HG03354 (cell line): ENCODE data around the gene S100A1.
A peak's percentile ranks its signal among the peaks of the same experiment; 100 is the strongest.

ENCODE experiments used
- ATAC-seq: cut with Tn5 transposase; IDR thresholded peaks from one replicate; pipeline ENCODE4 v1.9.1; 2021; ENCODE audit warnings: mild to moderate bottlenecking; ENCODE audit not compliant: unreplicated experiment, poor library complexity, severe bottlenecking

The S100A1 gene

DNA sequence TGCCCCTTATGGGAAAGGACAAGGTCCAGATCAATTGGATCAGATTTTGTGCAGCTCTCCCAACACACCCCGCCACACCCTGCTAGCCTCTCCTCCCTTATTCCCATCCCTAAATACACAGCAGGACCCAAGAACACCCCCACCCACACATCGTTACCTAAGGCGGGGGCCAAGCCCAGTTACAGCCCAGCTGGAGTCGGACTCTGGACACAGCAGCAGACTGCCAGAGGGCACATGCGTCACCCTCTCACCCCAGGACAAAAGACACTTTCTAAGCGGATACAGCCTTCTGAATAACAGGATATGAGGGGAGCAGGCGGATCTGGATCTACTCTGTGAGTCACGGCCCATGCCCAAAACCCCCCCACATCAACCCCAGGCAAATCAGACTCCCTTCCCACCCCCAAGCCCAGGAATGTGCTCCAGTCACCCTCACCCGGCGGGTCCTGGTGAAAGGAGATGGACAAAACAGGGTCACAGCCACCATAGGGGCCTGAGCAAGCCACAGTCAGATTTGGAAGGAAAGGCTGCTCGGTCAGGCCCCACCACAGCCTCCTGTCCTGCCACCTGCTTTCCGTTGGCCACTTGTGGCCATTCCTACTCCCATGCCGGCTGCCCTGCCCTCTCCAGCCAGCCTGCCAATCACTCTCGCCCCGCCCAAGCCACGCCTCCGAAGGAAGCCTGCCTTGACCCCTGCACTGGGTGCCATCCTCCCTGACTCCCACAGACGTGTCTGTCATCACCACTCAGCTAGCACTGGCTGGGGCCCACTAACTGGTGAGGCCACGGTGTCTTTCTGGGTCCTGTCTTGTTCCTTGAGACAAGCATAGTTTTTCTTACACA is 19.3 kb upstream of the S100A1 start:
- no peak for ATAC-seq

DNA sequence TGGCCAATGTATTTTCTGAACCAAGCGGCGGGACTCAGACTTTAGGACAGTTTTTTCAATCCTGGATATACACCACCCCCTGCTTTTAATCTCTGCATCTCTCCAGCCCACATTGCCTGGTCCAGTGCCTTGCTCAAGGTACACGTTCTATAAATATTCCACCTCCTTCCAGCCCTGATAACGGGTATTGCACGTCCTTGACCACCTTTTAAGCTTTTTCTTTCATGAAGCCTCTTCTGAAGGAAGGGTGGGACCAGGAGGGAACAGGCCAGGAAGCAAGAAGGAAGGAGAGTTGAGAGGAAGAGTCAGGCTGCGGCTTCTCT is 18.7 kb upstream of the S100A1 start:
- ATAC-seq, result no peak

DNA sequence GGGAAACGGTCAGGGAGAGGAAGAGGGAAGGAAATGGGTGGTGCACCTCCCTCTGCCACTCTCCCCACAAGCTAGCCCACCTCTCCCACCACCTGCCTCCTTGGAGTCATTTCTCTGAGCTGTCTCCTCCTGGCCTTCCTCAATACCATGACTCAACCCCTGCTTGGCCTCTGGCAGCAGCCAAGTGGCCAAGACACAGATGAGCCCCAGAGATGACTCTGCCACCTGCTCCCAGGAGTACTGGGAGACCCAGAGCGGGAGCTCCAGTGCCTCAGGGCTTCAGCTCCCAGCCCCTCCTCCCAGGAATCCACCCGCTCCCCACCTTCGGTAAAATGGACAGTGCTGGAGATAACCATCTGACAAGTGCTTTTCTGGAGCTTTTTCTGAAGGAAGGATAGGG is 17.9 kb upstream of the S100A1 start:
- ATAC-seq, result no peak

DNA sequence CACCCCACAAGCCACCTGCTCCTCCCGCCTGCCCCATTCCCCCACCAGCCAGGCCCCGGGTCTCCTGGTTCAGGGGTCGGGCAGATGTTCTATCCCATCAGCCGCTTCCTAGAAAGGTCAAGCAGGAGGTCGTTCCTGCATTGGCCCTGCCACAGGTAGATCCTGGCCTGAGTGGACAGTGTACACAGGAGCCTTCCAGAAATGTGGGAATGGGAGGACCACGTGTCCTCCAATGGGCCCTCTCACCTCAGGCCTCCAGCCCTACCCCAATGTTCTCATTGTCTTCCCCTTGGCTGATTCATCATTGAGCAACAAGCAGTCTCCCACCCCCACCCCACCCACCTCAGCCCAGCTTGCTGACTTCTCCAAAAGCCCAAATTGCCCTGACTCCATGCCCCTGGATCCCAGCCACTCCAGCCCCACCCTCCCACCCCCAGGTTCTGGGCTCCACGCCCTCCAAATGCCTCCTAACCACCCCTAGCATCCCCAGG is 17.4 kb upstream of the S100A1 start:
- no peak for ATAC-seq

DNA sequence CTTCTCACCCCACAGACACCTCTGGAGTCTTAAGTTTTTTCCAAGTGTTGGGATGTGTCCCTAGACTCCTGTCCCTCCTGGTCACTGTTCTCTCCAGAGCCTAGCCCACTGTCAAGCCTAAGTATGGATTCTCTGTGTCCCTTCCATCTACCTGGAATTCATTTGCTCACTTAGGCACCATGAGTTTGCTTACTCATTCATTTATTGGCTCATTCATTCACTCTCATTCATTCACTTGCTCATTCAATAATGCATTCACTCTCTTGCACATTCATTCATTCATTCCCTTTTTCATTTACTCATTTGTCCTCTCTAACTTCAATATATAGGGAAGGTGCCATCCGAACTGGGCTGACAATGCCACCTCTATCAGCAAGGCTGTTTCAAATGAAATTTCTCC is 16.9 kb upstream of the S100A1 start:
- no peak for ATAC-seq

DNA sequence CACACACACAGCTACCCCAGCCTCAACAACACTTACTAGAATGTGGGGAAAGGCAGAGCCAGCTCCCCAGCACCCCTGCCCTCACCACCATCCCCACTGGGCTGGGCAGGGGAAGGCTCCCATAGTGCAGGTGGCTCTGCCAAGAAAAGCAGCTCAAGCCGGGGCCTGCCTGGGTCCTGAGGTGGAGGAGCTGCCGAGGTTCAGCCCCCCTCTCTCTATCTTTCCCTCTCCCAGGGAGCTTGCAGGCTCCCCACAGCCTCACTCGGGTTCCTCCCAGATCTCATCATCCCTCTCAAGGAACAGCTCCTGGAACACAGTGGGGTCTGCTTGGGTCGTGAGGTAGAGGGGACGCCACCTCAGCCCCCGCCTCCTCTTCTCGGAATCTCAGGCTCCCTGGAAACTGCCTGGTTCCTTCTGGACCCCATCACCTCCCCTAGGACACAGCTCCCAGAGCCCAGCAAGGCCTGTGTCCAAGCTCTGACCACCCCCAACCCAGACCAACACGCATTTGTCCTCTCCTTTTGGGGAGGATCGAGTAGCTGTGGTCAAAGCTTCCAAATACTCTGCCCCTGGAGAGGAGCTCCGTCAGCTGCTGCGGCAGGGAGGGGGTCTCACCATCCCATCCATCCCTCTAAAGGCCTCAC is 16.0 kb upstream of the S100A1 start:
- no peak for ATAC-seq

DNA sequence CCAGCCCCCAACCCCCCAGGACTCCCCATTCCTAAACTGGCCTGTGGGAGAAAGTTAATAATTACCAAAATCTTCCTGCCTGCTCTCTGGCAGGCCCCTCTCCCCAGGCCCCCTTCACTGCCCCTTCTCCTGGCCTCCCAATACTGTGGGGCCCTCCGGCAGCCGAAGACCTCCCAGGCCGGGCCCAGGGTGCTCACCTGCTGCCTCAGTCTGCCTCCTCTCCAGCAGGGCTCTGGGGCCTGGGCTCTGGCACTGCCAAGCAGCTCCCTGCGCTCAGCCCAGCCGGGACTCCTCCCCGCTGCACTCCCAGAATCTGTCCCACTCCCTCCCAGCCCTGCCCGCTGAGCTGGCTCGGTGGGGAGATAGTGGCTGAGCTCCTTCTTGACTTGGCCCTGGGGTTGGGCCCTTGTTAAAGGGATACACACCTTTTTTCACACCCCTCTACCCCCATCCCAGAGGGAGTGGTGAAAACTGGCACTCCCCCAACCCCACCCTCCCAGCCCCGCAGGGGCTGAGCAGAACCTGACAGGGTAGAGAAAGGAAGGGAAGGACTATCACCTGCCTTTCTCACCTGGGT is 15.4 kb upstream of the S100A1 start, which contains the start of gene S100A16:
Gene S100A16 (minus strand): TSS at position 383 of the 577 bp plus-strand sequence. CDS start 4,986 bp downstream, outside the sequence.
- no peak for ATAC-seq

DNA sequence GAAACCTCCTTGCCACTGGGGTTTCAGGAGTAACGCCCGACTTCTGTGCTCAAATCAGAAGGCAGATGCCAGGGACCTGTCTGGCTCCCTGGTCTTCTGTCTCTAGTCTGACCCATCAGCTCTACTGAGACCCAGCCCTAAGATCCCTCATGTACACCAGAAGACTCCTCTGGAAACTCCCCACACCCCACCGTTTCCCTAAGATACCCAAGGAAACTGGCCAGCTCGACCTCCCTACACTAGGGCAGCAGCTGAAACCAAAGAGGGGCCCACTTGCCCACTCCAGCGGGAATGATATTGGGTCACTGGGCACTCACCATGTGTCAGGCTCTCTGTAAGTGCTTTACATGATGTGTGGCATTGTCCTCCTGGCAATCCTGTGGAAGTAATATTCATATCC is 14.8 kb upstream of the S100A1 start:
- ATAC-seq, result no peak

DNA sequence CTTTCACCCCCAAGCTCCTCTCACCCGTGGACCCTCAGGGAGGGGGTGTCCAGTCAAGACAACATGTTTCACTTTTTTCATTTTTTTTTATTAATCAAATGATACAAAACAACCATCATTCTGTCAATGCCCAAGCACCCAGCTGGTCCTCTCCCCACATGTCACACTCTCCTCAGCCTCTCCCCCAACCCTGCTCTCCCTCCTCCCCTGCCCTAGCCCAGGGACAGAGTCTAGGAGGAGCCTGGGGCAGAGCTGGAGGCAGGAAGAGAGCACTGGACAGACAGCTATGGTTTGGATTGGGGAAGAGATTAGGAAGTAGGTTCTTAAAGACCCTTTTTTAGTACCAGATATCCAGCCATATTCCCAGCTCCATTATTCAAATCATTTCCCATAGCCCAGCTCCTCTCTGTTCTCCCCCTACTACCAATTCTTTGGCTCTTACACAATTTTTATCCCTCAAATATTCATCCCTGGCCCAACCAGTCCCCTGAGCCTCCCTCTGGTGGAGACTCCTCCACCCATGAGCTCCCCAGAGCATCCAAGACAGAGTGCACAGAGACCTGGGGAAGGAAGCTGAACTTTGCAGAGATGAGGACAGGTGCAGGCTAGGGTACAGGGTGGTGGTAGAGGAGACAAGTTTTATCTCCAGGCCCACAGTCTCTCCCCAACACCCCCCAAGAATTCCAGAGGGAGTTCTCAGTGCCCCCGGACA is 13.9 kb upstream of the S100A1 start:
- no peak for ATAC-seq

DNA sequence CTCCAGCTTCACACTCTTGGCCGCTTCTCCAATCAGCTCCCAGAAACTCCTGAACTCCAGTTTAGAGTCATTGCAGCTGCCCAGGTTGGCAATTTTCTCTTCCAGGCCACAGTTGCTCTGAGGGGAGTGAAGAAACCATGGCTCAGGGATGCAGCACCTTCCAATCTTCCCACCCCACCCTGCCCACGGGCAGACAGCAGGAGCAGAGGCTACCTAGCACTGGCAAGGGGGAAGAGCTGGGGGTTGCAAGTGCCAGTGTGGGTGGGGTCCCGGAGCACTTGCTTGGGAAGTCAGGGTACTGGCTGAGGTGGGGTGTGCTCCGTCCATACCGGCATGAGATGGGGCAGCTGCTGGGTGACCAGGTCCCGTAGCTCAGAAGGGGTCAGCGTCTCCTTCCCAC is 13.3 kb upstream of the S100A1 start:
- no peak for ATAC-seq

DNA sequence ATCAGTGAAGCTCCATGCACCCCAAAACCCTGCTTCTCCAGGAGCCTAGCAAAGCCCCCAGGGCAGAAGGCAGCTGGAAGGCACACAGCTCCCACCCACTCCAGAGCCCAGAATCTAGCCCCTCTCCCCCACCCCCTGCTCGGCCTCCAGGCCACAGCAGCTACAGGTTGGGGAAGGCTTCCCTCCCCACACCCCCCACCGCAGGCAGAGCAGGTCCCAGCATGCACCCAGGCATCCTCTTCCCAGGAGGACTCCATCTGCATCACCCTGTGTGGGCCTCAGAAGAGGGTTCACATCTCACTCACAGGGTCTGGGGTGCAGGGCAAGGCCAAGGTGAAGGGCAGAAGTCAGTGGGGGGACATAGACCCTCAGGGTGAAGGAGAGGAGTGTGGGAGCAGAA is 12.8 kb upstream of the S100A1 start:
- no peak for ATAC-seq

DNA sequence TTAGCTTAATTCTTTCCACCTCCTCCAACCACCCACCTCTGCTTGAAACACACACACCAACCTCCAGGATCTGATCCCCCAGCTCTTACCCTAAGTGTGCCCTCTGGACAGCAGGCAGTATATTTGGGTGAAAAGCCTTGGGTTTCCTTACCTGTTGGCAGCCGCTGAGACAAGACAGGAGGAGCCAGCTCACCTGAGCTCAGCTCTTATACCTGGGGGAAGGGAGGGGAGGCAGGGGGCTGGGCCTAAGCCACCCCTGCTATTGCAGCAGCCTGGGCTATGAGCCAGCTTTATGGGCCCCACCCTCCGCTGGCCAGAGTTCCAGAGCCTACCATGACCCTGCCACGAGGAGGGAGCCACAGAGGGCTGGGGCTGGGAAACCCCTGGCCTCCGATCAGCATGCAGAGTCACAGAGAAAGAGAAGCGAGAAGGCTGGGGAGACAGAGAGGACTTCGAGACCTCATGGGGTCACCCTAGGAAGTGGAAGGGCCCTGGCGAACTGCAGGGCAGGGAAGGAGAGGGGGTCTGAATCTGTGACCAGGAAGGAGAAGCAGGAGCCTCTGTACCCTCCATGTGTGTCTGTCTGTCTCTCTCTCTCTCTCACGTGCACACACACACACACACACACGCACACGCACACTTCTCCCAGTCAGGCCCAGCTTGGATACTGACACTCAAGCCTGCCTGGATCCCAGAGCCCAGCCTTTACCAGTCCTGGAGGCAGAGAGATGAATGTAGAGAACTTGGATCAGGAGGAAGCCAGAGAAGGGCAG is 11.9 kb upstream of the S100A1 start, which contains the start of gene S100A14:
Gene S100A14 (minus strand): TSS at position 182 of the 773 bp plus-strand sequence. CDS start 467 bp downstream, outside the sequence.
- no peak for ATAC-seq

DNA sequence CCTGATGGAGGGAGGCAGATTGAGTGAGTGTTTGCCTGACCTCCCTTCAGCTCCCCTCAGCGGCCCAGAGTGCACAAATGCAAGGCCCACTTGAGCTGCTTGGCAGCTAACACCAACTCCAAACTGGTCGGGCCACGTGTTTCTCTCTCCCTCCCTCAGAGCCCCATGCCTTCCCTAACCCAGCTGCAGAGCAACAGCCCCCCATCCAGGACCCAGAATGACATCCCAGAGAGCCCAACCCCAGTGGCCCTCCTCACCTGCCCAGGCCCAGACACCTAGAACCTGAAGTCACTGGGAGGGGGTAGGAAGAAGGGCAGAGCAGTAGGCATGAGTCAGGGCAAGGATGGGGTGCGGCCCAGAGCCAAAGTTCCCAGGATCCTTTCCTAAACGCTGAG is 11.3 kb upstream of the S100A1 start:
- ATAC-seq, result no peak

DNA sequence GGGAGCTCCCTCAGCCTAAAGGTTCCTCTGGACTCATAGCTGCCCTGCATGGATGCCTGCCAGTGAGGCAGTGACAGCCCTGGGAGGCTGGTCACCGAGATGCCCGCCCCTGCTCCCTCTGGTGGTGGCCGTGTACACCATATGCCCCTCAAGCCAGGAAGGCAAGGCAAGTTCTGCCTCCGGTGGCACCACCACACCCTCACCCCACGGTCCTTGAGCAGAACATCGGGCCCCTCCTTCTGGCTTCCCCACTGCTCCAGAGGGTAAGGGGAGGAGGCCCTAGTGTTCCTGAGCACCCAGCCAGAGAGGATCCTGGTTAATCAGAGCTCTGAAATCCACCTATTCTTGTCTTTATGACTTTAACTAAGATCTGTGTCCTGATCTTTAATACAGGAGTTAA is 10.6 kb upstream of the S100A1 start:
- peak; percentile 77 for ATAC-seq

DNA sequence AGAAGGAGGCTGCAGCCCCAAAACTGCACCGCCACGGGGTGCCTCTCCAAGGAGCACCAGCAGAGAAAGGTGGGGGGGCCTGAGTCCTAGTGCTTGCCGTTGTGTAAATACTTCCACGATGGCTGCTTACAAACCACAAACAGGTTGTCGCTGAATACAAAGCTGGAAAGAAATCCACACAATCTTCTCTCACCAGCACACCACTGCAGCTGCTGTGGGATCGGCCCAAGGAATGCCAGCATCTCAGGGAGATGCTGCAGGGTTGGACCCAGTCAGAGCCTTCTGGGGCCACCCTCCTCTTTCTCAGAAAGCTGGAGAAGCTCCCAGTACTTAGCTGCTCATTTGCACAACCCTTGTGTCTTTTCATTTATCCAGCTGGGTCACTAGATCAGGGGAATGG is 9.1 kb upstream of the S100A1 start:
- ATAC-seq, result no peak

DNA sequence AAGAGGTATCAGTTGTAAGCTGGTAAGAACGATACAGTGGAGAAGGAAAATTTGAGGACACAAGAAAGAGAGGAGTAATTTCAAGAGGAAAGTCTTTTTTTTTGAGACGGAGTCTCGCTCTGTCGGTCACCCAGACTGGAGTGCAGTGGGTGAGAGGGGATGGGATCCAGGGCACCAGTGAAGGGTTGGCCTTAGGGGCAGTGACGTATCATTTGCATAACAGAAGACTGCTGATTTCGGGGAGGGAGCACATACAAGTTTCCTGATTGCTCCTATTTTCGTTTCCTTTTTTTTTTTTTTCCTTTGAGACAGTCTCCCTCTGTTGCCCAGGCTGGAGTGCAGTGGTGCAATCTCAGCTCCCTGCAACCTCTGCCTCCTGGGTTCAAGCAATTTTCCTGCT is 5.1 kb upstream of the S100A1 start:
- no peak for ATAC-seq

DNA sequence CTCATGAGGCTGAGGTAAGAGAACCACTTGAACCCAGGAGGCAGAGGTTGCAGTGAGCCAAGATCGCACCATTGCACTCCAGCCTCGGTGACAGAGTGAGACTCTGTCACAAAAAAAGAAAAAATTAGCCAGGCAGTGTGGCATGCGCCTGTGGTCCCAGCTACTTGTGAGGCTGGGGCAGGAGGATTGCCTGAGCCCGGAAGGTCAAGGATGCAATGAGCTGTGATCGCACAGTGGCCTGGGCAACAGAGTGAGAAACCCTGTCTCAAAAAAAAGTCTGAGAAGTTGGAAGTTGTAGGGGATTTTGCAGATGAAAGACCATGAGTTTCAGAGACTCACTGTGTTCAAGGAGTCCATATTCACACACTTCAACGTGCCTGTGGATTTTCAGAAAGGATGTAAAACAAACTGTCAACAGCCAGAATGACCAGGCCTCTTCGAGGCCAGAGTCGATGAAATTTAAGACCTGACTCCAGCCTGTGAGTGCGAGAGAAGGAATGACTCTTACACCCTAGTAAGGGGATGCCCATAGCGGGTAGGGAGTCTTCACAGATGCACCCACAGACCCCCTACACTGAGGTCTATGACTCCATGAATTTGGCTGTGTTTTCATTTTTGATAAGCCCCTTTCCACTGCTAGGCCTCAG is 3.1 kb upstream of the S100A1 start:
- no peak for ATAC-seq

DNA sequence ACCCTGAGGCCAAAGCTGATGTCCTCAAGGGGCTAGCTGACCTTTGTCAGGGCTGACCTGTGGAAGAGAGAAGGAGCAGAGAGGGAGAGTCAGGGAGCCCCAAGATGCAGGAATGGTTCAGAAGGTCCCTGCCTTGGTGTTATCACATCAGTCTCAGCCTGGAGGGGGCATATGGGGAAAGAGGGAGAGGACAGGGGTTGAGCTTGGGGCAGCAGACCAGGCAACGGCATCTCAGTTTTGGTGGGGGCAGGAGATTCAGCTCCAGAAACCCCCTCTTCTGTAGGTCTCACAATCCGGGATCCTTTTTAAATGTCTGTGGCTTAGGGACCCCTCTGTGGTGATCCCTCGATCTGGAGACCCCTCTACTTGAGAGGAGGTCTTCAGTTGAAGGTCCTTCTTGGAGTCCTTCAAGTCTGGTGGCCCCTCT is 1.7 kb upstream of the S100A1 start:
- ATAC-seq, result no peak
